ENCODE measurements around the gene TTC39C.

TTC39C gene

DNA sequence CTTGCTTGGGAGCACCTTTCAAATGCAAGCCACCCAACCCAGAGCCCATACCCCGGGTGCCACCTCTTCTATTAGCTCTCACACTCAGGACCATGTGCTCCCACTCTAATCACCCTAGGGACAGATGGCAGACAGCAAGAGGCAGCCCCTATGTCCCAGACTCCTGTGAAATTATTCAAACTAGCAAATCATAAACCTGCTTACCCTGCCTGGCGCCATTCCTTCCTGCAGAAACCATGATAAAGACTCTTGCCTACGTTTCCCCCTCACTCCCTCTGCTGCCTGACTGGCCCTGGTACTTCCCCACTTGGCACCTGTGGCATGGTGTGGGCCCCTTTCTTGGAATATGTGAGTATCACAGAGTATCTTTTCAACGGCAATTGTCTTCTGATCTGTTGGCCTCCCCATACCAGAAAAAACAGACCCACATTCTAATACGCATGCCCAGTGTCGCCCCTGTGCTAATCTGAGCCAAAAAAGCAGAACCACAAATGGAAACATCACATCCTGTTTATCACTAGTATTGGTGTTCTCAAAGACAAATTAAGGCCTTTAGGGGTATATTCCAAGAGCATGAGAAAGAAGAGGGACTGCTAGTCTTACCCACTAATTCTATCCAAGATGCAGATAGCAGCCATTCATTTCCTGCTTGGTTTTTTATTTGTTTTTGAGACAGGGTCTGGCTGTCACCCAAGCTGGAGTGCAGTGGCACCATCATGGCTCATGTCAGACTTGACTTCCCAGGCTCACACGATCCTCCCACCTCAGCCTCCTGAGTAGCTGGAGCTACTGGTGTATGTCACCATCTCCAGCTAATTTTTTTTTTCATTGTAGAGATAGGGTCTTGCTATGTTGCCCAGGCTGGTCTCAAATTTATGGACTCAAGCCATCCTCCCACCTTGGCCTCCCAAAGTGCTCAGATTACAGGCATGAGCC is 44.1 kb upstream of the TTC39C start:
- DNase-seq (ENCODE audit: low read depth, low spot score): no peak
- H3K4me3 ChIP-seq (ENCODE audit: low read depth, low read length): no peak overlapping the region
- ChIA-PET CTCF (no interaction called here), POLR2A (no interaction called here)
- TF ChIP-seq CTCF (IDR thresholded peaks at IDR 0.05; ENCODE audit: insufficient read depth, low read length, missing control alignments): no peak

- no peak overlapping the region for H3K4me3 ChIP-seq (ENCODE audit: low read depth, low read length)
- TF ChIP-seq CTCF (IDR thresholded peaks at IDR 0.05; ENCODE audit: insufficient read depth, low read length, missing control alignments): no peak
- DNase-seq (ENCODE audit: low read depth, low spot score): no peak
- POLR2A ChIA-PET: no interaction called here
- CTCF ChIA-PET: no interaction called here
Observed at GRCh38 chr18:23971097-23971440, 43.5 kb upstream of the TTC39C start.

DNA sequence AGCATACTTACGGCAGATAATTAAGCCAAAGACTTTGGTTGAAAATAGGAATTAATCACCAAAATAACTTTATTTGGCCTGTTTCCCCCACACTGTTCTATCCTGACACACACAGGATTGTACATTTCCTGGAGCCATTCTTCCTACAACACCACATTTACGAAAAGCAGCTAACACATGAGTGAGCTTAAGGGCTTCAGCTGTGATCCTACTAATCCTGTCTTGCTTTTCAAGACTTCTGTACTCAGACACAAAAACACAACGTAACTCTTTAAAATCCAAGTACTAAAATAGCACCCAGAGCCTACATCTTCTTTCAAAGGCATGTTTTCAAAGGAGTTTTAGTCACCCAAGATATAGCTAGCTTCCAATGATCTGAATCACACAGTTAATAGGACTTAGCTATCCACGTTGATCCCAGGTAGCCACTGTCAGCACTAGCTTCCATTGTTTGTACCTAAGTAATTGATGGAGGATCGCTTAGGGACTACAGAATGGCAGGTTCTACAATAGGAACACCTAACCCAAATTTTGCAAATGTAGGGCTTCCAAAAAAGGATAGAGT is 42.8 kb upstream of the TTC39C start:
- DNase-seq (ENCODE audit: low read depth, low spot score): no peak
- no peak for TF ChIP-seq CTCF (IDR thresholded peaks at IDR 0.05; ENCODE audit: insufficient read depth, low read length, missing control alignments)
- ChIA-PET POLR2A (no interaction called here), CTCF (interaction anchor here (0.6 to 0.7 kb wide), 2 partner anchors 22 to 53 kb away, joined by 3 read pairs; no protein-coding TSS in a partner anchor)
- H3K4me3 ChIP-seq (ENCODE audit: low read depth, low read length): no peak overlapping the region

DNA sequence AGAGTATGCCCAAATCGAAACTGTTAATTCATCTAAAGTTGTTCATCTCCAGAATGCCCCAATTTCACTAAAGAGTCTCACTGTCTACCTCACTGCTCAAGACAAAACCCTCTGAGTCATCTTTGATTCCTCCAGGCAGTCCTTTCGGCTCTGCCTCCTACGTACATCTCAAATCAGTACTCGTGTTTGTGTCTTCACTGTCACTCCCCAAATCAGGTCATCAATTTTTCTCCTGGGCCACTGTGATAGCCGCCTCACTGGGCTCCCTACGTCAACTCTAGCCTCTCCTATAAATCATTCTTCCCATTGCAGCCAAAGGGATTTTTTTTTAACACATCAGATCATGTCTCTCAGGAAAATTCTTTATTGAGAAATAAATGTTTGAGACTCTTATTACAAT is 42.1 kb upstream of the TTC39C start:
- H3K4me3 ChIP-seq (ENCODE audit: low read depth, low read length): no peak overlapping the region
- ChIA-PET POLR2A (no interaction called here), CTCF (interaction anchor here (1.1 kb wide), 1 partner anchor 21 kb away, joined by 3 read pairs; no protein-coding TSS in a partner anchor)
- TF ChIP-seq CTCF (IDR thresholded peaks at IDR 0.05; ENCODE audit: insufficient read depth, low read length, missing control alignments): no peak
- DNase-seq (ENCODE audit: low read depth, low spot score): no peak

GRCh38 chr18:23977103-23977502 is 37.5 kb upstream of the TTC39C start:
- TF ChIP-seq CTCF (IDR thresholded peaks at IDR 0.05; ENCODE audit: insufficient read depth, low read length, missing control alignments): no peak
- ChIA-PET CTCF (interaction anchor here (1.0 to 1.3 kb wide), 2 partner anchors 58 to 59 kb away, joined by 4 to 5 read pairs; no protein-coding TSS in a partner anchor), POLR2A (no interaction called here)
- H3K4me3 ChIP-seq (ENCODE audit: low read depth, low read length): no peak overlapping the region
- DNase-seq (ENCODE audit: low read depth, low spot score): no peak

- H3K4me3 ChIP-seq (ENCODE audit: low read depth, low read length): no peak overlapping the region
- no peak for DNase-seq (ENCODE audit: low read depth, low spot score)
- no peak for TF ChIP-seq CTCF (IDR thresholded peaks at IDR 0.05; ENCODE audit: insufficient read depth, low read length, missing control alignments)
- ChIA-PET CTCF (interaction anchor here (1.3 kb wide), 1 partner anchor 59 kb away, joined by 5 read pairs; no protein-coding TSS in a partner anchor), POLR2A (no interaction called here)
Observed at GRCh38 chr18:23977719-23978483, 36.7 kb upstream of the TTC39C start.

All from AG04449 (cell line).